A673 (cell line): Measurements from ENCODE around the gene FBLN1. TPM values are rescaled to one million over a fixed set of nuclear protein-coding genes. Genes with fewer than 3 reads are reported as not detected.

ENCODE experiments used
- BruUV-seq: library from RNA; stranded (reverse); fragments of 400-500 nt; replicated peaks from 2 replicates; lab custom pipeline; 2021; lab: Mats Ljungman, UMichigan
- CTCF ChIA-PET: fragments of 300-600 bp; sonication (Branson Sonifier 250); formaldehyde crosslinking; loops from one replicate; lab custom pipeline; 2022; ENCODE audit warnings: antibody characterized with exemption; lab: Charles Lee
- POLR2A ChIA-PET: fragments of 300-600 bp; sonication (Branson Sonifier 250); formaldehyde crosslinking; loops from one replicate; lab custom pipeline; 2022; ENCODE audit warnings: antibody characterized with exemption; ENCODE audit not compliant: low non-redundant PET; lab: Charles Lee
- DNase-seq: peaks from one replicate; pipeline ENCODE4 v3.0.0-alpha.2; 2015; ENCODE audit warnings: low spot score
- H3K27ac ChIP-seq: fragments of 200-600 bp; sonication (generic); 2 replicates; pipeline ENCODE4 v1.5.1; 2016; ENCODE audit warnings: mixed run types, low read depth, mild to moderate bottlenecking, mixed read lengths, antibody characterized with exemption, low read length; ENCODE audit not compliant: poor library complexity, severe bottlenecking
- H3K27me3 ChIP-seq: fragments of 200-600 bp; sonication (generic); replicated peaks from 2 replicates; pipeline ENCODE4 v1.6.1; 2017; ENCODE audit warnings: mixed run types, low read depth, mild to moderate bottlenecking, mixed read lengths, antibody characterized with exemption, low read length; ENCODE audit not compliant: insufficient read depth, poor library complexity
- H3K36me3 ChIP-seq: fragments of 200-600 bp; sonication (generic); 2 replicates; pipeline ENCODE4 v1.6.1; 2016; ENCODE audit warnings: mixed run types, mild to moderate bottlenecking, mixed read lengths, antibody characterized with exemption, low read length; ENCODE audit not compliant: insufficient read depth, poor library complexity, severe bottlenecking
- H3K4me1 ChIP-seq: fragments of 200-600 bp; sonication (generic); 2 replicates; pipeline ENCODE4 v1.6.1; 2017; ENCODE audit warnings: mixed run types, mild to moderate bottlenecking, mixed read lengths, antibody characterized with exemption, low read length; ENCODE audit not compliant: insufficient read depth, poor library complexity, severe bottlenecking
- H3K4me3 ChIP-seq: fragments of 200-600 bp; sonication (generic); 2 replicates; pipeline ENCODE4 v1.5.1; 2016; ENCODE audit warnings: low read depth, mixed run types, mild to moderate bottlenecking, mixed read lengths, low read length; ENCODE audit not compliant: poor library complexity, severe bottlenecking
- H3K9me3 ChIP-seq: fragments of 200-600 bp; sonication (generic); 2 replicates; pipeline ENCODE4 v1.6.1; 2016; ENCODE audit warnings: mixed run types, low read depth, mild to moderate bottlenecking, mixed read lengths, antibody characterized with exemption, low read length; ENCODE audit not compliant: poor library complexity, severe bottlenecking
- CTCF ChIP-seq: fragments of 300-800, 200-600 bp; sonication (generic); conservative IDR thresholded peaks from 2 replicates; pipeline ENCODE4 v1.5.1; 2017; ENCODE audit warnings: low read depth, mild to moderate bottlenecking, antibody characterized with exemption, low read length, moderate library complexity, mixed read lengths
- EZH2 ChIP-seq: fragments of 200-600 bp; sonication (generic); IDR thresholded peaks from 2 replicates; pipeline ENCODE4 v1.6.1; 2017; ENCODE audit warnings: borderline replicate concordance, low read depth, mild to moderate bottlenecking, mixed read lengths, antibody characterized with exemption, low read length; ENCODE audit not compliant: poor library complexity, severe bottlenecking
- intact Hi-C: fragments of 100-400 bp; cut with micrococcal nuclease; formaldehyde crosslinking; loops from one replicate; pipeline ENCODE4 v1.10.0; 2022; ENCODE audit not compliant: unreplicated experiment
- total RNA-seq: library from RNA; stranded (reverse); gene quantifications from 2 replicates; pipeline ENCODE4 v1.2.3, GENCODE V29; 2021

The FBLN1 gene
- total RNA-seq, 1 experiment from 2014 or later: 96.4 TPM

GRCh38 chr22:45497351-45498145, 5.1 kb upstream of the FBLN1 start:
- POLR2A ChIA-PET: interaction anchor here (0.6 kb wide), 1 partner anchor 20 kb away, joined by 3 read pairs; no protein-coding TSS in a partner anchor

GRCh38 chr22:45499746-45500145, 2.9 kb upstream of the FBLN1 start:
- BruUV-seq: no TSS peak
- intact Hi-C loops: no loop called here
- no peak for DNase-seq
- CTCF ChIA-PET: interaction anchor here (0.6 kb wide), 1 partner anchor 177 kb away, joined by 3 read pairs; no protein-coding TSS in a partner anchor
- no peak overlapping the region for H3K27ac ChIP-seq
- no peaks in the 10 kb centered on the region for H3K9me3 ChIP-seq
- POLR2A ChIA-PET: no interaction called here
- peaks cover 23% of the 10 kb centered on the region for H3K4me1 ChIP-seq
- no peaks in the 10 kb centered on the region for H3K27me3 ChIP-seq
- TF ChIP-seq CTCF: no peak
- TF ChIP-seq EZH2: no peak
- H3K36me3 ChIP-seq: no peaks in the 10 kb centered on the region
- H3K4me3 ChIP-seq: no peak overlapping the region

More at GRCh38 chr22:45497351-45498145, 5.1 kb upstream of the FBLN1 start:
- Histone ChIP-seq H3K4me3 (no peak overlapping the region), H3K36me3 (no peaks in the 10 kb centered on the region), H3K27ac (no peak overlapping the region), H3K27me3 (no peaks in the 10 kb centered on the region), H3K4me1 (peaks cover 6% of the 10 kb centered on the region), H3K9me3 (no peaks in the 10 kb centered on the region)
- BruUV-seq: no TSS peak
- intact Hi-C loops: no loop called here
- TF ChIP-seq CTCF (no peak), EZH2 (no peak)
- no peak for DNase-seq
- CTCF ChIA-PET: no interaction called here

- no TSS peak for BruUV-seq
- peaks cover 34% of the 10 kb centered on the region for H3K4me1 ChIP-seq
- no peaks in the 10 kb centered on the region for H3K27me3 ChIP-seq
- peak overlapping the region; percentile 72 for H3K4me3 ChIP-seq
- H3K9me3 ChIP-seq: no peaks in the 10 kb centered on the region
- no peak for TF ChIP-seq CTCF
- no peak for TF ChIP-seq EZH2
- peak; percentile 29 for DNase-seq
- POLR2A ChIA-PET: interaction anchor here (0.6 kb wide), 1 partner anchor 26 kb away, joined by 4 read pairs; no protein-coding TSS in a partner anchor
- CTCF ChIA-PET: no interaction called here
- intact Hi-C loops: no loop called here
- peak overlapping the region; percentile 84 for H3K27ac ChIP-seq
- H3K36me3 ChIP-seq: no peaks in the 10 kb centered on the region
Observed at GRCh38 chr22:45503050-45503815, 550 bp downstream of the FBLN1 start.
